ENCODE data around the gene ATP5F1A.
A peak's percentile ranks its signal among the peaks of the same experiment; 100 is the strongest.
"Not testable (repeated sequence)": the region's sequence is repeated elsewhere in the genome, so short reads cannot be mapped to it uniquely, and the experiment has no call there.

The ATP5F1A gene

DNA sequence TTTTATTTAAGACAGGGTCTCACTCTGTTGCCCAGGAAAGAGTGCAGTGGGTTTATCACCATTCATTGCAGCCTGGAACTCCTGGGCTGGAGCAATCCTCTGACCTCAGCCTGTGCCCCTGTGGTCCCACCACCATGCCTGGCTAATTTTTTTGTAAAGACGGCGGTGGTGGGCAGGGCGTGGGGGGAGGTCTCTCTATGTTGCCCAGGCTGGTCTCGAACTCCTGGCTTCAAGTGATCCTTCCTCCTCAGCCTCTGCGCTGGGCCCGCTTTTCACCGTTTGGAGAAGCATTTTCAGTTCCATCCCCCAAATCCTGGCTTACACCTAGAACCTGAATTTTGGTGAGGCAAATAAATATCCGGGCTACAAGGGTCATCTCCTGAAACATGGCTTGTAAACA is 1.4 kb upstream of the ATP5F1A start:
- TF ChIP-seq, protein P1, sequence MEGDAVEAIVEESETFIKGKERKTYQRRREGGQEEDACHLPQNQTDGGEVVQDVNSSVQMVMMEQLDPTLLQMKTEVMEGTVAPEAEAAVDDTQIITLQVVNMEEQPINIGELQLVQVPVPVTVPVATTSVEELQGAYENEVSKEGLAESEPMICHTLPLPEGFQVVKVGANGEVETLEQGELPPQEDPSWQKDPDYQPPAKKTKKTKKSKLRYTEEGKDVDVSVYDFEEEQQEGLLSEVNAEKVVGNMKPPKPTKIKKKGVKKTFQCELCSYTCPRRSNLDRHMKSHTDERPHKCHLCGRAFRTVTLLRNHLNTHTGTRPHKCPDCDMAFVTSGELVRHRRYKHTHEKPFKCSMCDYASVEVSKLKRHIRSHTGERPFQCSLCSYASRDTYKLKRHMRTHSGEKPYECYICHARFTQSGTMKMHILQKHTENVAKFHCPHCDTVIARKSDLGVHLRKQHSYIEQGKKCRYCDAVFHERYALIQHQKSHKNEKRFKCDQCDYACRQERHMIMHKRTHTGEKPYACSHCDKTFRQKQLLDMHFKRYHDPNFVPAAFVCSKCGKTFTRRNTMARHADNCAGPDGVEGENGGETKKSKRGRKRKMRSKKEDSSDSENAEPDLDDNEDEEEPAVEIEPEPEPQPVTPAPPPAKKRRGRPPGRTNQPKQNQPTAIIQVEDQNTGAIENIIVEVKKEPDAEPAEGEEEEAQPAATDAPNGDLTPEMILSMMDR (IDR thresholded peaks at IDR 0.05; ENCODE audit: insufficient read depth, low read length, missing control alignments): no peak
- ChIA-PET POLR2A (no interaction called here), CTCF (interaction anchor here (1.0 to 2.4 kb wide), 2 partner anchors 74 to 559 kb away, joined by 8 read pairs; a partner anchor contains a TSS)
- no peak for DNase-seq (ENCODE audit: low read depth, low spot score)
- H3K4me3 ChIP-seq (ENCODE audit: low read depth, low read length): no peak overlapping the region

DNA sequence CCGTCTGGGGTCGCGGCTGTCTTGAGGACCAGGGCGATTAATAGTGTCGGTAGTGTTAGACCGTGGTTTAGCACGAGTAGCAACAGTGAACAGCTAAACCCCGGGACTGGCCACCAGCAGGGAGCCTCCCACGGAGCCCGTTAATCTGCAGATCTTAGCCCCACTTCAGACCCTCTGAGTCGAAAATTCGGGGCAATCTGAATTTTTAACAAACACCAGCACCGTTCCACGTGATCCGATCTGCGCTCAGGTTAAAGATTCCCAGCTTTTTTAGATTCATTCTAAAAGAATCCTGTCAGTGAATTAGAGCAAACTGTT is 479 bp upstream of the ATP5F1A start:
- ChIA-PET CTCF (interaction anchor here (0.7 to 3.2 kb wide), 4 partner anchors 25 to 560 kb away, joined by 3 to 12 read pairs (median 8); a partner anchor contains a TSS), POLR2A (no interaction called here)
- TF ChIP-seq, protein P1 (IDR thresholded peaks at IDR 0.05; ENCODE audit: insufficient read depth, low read length, missing control alignments): no peak
- H3K4me3 ChIP-seq (ENCODE audit: low read depth, low read length): peak overlapping the region; percentile 97
- no peak for DNase-seq (ENCODE audit: low read depth, low spot score)

GRCh38 chr18:46097431-46097800 is 680 bp downstream of the ATP5F1A start:
- H3K4me3 ChIP-seq (ENCODE audit: low read depth, low read length): peak overlapping the region; percentile 97
- DNase-seq (ENCODE audit: low read depth, low spot score): no peak
- TF ChIP-seq, protein P1 (IDR thresholded peaks at IDR 0.05; ENCODE audit: insufficient read depth, low read length, missing control alignments): no peak
- ChIA-PET CTCF (interaction anchor here (1.0 to 3.2 kb wide), 4 partner anchors 22 to 561 kb away, joined by 3 to 12 read pairs (median 6); no protein-coding TSS in a partner anchor), POLR2A (interaction anchor here (0.8 to 1.4 kb wide), 3 partner anchors 14 to 26 kb away, joined by 3 read pairs; no protein-coding TSS in a partner anchor)

DNA sequence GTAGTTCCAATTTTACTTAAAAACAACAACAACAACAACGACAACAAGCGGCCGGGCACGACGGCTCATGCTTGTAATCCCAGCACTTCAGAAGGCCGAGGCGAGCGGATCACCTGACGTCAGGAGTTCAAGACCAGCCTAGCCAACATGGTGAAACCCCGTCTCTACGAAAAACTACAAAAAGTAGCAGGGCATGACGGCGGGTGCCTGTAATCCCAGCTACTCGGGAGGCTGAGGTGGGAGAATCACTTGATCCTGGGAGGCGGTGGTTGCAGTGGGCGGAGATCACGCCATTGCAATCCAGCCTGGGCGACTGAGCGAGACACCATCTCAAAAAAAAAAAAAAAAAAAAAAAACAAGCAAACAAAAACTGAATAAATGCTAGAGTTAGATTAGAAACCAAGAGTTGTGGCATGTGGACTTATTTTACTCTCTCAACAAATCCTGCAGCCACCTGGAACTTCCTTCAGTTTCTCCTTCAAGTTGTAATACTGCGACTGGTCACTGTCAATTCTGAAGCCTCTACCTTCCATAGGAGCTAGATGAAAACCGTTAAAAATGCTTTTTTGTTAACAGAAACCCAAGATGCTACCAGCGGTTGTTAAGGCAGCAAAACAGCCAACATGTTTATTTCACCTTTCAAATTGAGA is 1.3 kb downstream of the ATP5F1A start:
- CTCF ChIA-PET: interaction anchor here (0.8 to 3.2 kb wide), 5 partner anchors 21 to 561 kb away, joined by 3 to 12 read pairs (median 4); no protein-coding TSS in a partner anchor
- TF ChIP-seq, protein P1 (IDR thresholded peaks at IDR 0.05; ENCODE audit: insufficient read depth, low read length, missing control alignments): no peak
- H3K4me3 ChIP-seq (ENCODE audit: low read depth, low read length): peak overlapping the region; percentile 97
- no peak for DNase-seq (ENCODE audit: low read depth, low spot score)
- POLR2A ChIA-PET: interaction anchor here (0.8 to 1.4 kb wide), 2 partner anchors 14 to 25 kb away, joined by 3 read pairs; no protein-coding TSS in a partner anchor

DNA sequence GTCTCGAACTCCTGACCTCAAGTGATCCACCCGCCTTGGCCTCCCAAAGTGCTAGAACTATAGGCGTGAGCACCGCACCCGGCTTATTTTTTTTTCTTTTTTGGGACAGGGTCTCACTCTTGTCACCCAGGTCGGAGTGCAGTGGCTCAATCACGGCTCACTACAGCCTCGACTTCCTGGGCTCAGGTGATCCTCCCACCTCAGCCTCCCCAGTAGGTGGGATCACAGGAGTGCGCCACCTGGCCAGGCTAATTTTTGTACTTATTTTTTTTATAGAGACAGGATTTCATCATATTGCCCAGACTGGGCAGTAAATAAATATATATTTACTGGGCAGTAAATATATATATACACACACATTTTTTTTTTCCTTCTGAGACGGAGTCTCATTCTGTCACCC is 2.6 kb downstream of the ATP5F1A start:
- H3K4me3 ChIP-seq (ENCODE audit: low read depth, low read length): no peak overlapping the region
- TF ChIP-seq, protein P1 (IDR thresholded peaks at IDR 0.05; ENCODE audit: insufficient read depth, low read length, missing control alignments): no peak
- DNase-seq (ENCODE audit: low read depth, low spot score): no peak
- CTCF ChIA-PET: interaction anchor here (6.5 kb wide), 1 partner anchor 22 kb away, joined by 32 read pairs; the partner anchor contains the start of gene PSTPIP2
- POLR2A ChIA-PET: no interaction called here

GRCh38 chr18:46088501-46088900 is 9.6 kb downstream of the ATP5F1A start:
- DNase-seq (ENCODE audit: low read depth, low spot score); H3K4me3 ChIP-seq (ENCODE audit: low read depth, low read length); POLR2A ChIA-PET: not testable (repeated sequence)
- CTCF ChIA-PET: interaction anchor here (1.0 kb wide), 1 partner anchor 15 kb away, joined by 3 read pairs; no protein-coding TSS in a partner anchor

DNA sequence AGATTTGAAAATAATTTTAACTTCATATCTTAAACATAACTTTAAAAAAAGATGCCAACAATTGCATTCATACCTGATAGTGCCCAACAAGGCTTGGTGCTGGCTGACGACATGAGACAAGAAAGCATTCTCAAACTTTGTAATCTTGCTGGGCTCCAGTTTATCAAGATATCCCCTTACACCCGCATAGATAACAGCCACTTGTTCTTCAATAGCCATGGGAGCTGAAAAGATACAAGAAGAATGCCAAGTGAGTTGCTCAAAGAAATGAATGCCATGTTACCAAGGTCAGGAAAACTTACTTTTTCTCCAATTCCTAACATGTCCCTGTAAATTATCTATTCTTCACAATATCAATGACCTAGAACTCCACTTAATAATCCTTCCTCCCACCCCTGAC is 13.7 kb downstream of the ATP5F1A start:
- no peak overlapping the region for H3K4me3 ChIP-seq (ENCODE audit: low read depth, low read length)
- TF ChIP-seq, protein P1 (IDR thresholded peaks at IDR 0.05; ENCODE audit: insufficient read depth, low read length, missing control alignments): no peak
- POLR2A ChIA-PET: no interaction called here
- DNase-seq (ENCODE audit: low read depth, low spot score): no peak
- CTCF ChIA-PET: no interaction called here
